Smooth muscle cell (in vitro differentiated cells): ENCODE data around the gene FERMT1. TPM values are rescaled to one million over a fixed set of nuclear protein-coding genes. Genes with fewer than 3 reads are reported as not detected.

Experiments
- DNase-seq: peaks from one replicate; lab custom pipeline; 2025; ENCODE audit not compliant: unreplicated experiment; lab: John Stamatoyannopoulos, UW
- H2AFZ ChIP-seq: fragments of 200-600 bp; sonication (generic); 2 replicates; pipeline ENCODE4 v1.6.0; 2016; ENCODE audit warnings: antibody characterized with exemption, low read depth, mild to moderate bottlenecking
- H3F3A ChIP-seq: fragments of 200-600 bp; sonication (generic); 2 replicates; pipeline ENCODE4 v1.6.0; 2017; ENCODE audit warnings: antibody characterized with exemption, low read depth
- H3K27ac ChIP-seq: fragments of 200-600 bp; sonication (generic); 2 replicates; pipeline ENCODE4 v1.5.1; 2016; ENCODE audit warnings: low read depth, mild to moderate bottlenecking
- H3K27me3 ChIP-seq: fragments of 200-600 bp; sonication (generic); 2 replicates; pipeline ENCODE4 v1.6.1; 2016; ENCODE audit warnings: low read depth, mild to moderate bottlenecking
- H3K36me3 ChIP-seq: fragments of 200-600 bp; sonication (generic); 2 replicates; pipeline ENCODE4 v1.5.1; 2016; ENCODE audit warnings: low read depth
- H3K4me1 ChIP-seq: fragments of 200-600 bp; sonication (generic); 2 replicates; pipeline ENCODE4 v1.5.1; 2016; ENCODE audit warnings: low read depth
- H3K4me2 ChIP-seq: fragments of 200-600 bp; sonication (generic); 2 replicates; pipeline ENCODE4 v1.6.0; 2016; ENCODE audit warnings: mild to moderate bottlenecking
- H3K4me3 ChIP-seq: fragments of 200-600 bp; sonication (generic); 2 replicates; pipeline ENCODE4 v1.5.1; 2016; ENCODE audit warnings: mild to moderate bottlenecking
- H3K79me2 ChIP-seq: fragments of 200-600 bp; sonication (generic); 2 replicates; pipeline ENCODE4 v1.6.0; 2016; ENCODE audit warnings: low read depth, mild to moderate bottlenecking
- H3K9ac ChIP-seq: fragments of 200-600 bp; sonication (generic); 2 replicates; pipeline ENCODE4 v1.6.0; 2016; ENCODE audit warnings: low read depth
- H3K9me3 ChIP-seq: fragments of 200-600 bp; sonication (generic); replicated peaks from 2 replicates; pipeline ENCODE4 v1.5.1; 2016; ENCODE audit warnings: low read depth
- H4K20me1 ChIP-seq: fragments of 200-600 bp; sonication (generic); 2 replicates; pipeline ENCODE4 v1.6.0; 2016; ENCODE audit warnings: low read depth
- WGBS: methylation state at CpG from one replicate; pipeline ENCODE4 v1.1.7; 2016; ENCODE audit warnings: low lambda C conversion rate; 5-methylcytosine and 5-hydroxymethylcytosine counted together
- polyA plus RNA-seq: library from polyadenylated mRNA; unstranded; fragments of >200 nt; fragmentation: Nextera tagmentation; extraction: Ambion mirVana; gene quantifications from 2 replicates; pipeline ENCODE4 v1.2.1, GENCODE V29; 2016
- total RNA-seq: library from RNA; depleted of rRNA; stranded (reverse); fragments of >200 nt; gene quantifications from 2 replicates; pipeline ENCODE4 v1.2.3, GENCODE V29; 2014
- TF ChIP-seq, protein P1 (sequence below): fragments of 200-600 bp; sonication (generic); IDR thresholded peaks from 2 replicates; pipeline ENCODE4 v1.5.1; 2017; ENCODE audit warnings: borderline replicate concordance, mild to moderate bottlenecking, antibody characterized with exemption; ENCODE audit not compliant: insufficient read depth, poor library complexity, severe bottlenecking

The FERMT1 gene
- total and polyA plus RNA-seq, 2 experiments from 2014 or later: 0.79 to 13.8 TPM

DNA sequence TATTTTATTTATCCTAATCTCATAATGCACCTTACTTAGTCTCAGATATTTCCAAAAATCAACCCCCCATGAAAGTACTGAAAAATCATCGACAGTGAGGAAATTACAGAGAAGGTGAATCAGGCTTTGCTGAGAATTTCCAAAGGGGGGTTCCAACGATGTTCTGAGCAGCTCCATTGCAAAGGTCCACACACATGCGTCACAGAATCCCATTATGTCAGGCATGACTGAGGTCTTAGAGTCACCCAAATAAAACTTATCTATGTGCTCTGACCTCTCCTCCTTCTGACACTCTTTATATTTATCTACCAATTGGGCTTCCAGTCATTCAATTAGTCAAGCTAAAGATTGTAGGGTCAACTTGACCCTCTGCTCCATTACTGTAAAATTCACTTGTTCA is 56.2 kb downstream of the FERMT1 start:
- no peak overlapping the region for H3K4me3 ChIP-seq
- no peaks in the 10 kb centered on the region for H3K79me2 ChIP-seq
- 93% methylated on average over 3 of the region's 3 CpGs for WGBS
- no peaks in the 10 kb centered on the region for H3K9me3 ChIP-seq
- H2AFZ ChIP-seq: no peak overlapping the region
- TF ChIP-seq, protein P1, sequence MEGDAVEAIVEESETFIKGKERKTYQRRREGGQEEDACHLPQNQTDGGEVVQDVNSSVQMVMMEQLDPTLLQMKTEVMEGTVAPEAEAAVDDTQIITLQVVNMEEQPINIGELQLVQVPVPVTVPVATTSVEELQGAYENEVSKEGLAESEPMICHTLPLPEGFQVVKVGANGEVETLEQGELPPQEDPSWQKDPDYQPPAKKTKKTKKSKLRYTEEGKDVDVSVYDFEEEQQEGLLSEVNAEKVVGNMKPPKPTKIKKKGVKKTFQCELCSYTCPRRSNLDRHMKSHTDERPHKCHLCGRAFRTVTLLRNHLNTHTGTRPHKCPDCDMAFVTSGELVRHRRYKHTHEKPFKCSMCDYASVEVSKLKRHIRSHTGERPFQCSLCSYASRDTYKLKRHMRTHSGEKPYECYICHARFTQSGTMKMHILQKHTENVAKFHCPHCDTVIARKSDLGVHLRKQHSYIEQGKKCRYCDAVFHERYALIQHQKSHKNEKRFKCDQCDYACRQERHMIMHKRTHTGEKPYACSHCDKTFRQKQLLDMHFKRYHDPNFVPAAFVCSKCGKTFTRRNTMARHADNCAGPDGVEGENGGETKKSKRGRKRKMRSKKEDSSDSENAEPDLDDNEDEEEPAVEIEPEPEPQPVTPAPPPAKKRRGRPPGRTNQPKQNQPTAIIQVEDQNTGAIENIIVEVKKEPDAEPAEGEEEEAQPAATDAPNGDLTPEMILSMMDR: no peak
- no peak overlapping the region for H3K27ac ChIP-seq
- no peaks in the 10 kb centered on the region for H3F3A ChIP-seq
- H4K20me1 ChIP-seq: no peaks in the 10 kb centered on the region
- H3K4me2 ChIP-seq: no peak overlapping the region
- H3K9ac ChIP-seq: no peak overlapping the region
- H3K36me3 ChIP-seq: no peaks in the 10 kb centered on the region
- H3K4me1 ChIP-seq: no peaks in the 10 kb centered on the region
- no peak for DNase-seq
- no peaks in the 10 kb centered on the region for H3K27me3 ChIP-seq

DNA sequence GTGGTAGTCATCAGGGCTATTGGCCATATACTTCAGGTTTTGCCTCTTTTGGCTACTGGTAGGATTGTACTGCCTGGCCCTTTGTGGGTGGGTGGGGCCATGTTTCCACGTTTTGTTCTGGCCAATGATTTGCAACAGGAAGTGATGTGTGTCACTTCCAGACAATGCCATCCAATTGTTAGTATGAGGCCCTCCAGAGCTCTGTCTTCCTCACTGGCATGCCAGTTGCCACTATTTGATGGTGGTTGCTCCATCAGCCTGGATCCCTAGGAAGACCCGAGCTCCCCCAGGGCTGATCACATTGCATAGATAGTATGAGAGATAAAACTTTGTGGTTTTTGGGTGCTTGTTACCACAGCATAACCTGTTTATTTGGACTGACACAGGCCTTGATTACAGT is 61.3 kb downstream of the FERMT1 start:
- Histone ChIP-seq H3K27ac (no peak overlapping the region), H3K4me1 (no peaks in the 10 kb centered on the region), H3K9me3 (no peaks in the 10 kb centered on the region), H3K9ac (no peak overlapping the region), H3K4me2 (no peak overlapping the region), H4K20me1 (no peaks in the 10 kb centered on the region), H3F3A (no peaks in the 10 kb centered on the region), H3K36me3 (no peaks in the 10 kb centered on the region), H3K79me2 (no peaks in the 10 kb centered on the region), H3K27me3 (no peaks in the 10 kb centered on the region), H3K4me3 (no peak overlapping the region), H2AFZ (no peak overlapping the region)
- TF ChIP-seq, protein P1: no peak
- no peak for DNase-seq
- 78% methylated on average over 2 of the region's 2 CpGs for WGBS

DNA sequence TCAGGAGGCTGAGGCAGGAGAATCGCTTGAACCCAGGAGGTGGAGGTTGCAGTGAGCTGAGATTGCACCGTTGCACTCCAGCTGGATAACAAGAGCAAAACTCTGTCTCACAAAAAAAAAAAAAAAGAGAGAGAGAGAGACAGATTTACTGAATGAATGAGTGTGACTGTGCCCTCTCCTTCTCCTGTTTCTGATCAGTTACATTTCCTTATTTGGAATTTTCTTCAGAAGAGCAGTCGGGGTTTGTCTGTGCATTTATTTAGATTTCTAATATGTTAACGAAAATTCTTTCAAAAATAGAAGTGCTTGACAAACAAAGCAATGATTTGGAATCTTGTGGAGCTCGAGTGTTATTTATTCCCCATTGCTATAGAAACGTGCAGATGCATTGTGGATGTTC is 62.6 kb downstream of the FERMT1 start:
- no peaks in the 10 kb centered on the region for H3F3A ChIP-seq
- no peaks in the 10 kb centered on the region for H3K79me2 ChIP-seq
- H3K36me3 ChIP-seq: no peaks in the 10 kb centered on the region
- no peak for DNase-seq
- no peaks in the 10 kb centered on the region for H4K20me1 ChIP-seq
- H3K4me3 ChIP-seq: no peak overlapping the region
- H3K9ac ChIP-seq: no peak overlapping the region
- H2AFZ ChIP-seq: no peak overlapping the region
- H3K4me1 ChIP-seq: no peaks in the 10 kb centered on the region
- H3K27ac ChIP-seq: no peak overlapping the region
- H3K9me3 ChIP-seq: no peaks in the 10 kb centered on the region
- TF ChIP-seq, protein P1: no peak
- H3K4me2 ChIP-seq: no peak overlapping the region
- H3K27me3 ChIP-seq: no peaks in the 10 kb centered on the region
- 81% methylated on average over 6 of the region's 6 CpGs for WGBS

DNA sequence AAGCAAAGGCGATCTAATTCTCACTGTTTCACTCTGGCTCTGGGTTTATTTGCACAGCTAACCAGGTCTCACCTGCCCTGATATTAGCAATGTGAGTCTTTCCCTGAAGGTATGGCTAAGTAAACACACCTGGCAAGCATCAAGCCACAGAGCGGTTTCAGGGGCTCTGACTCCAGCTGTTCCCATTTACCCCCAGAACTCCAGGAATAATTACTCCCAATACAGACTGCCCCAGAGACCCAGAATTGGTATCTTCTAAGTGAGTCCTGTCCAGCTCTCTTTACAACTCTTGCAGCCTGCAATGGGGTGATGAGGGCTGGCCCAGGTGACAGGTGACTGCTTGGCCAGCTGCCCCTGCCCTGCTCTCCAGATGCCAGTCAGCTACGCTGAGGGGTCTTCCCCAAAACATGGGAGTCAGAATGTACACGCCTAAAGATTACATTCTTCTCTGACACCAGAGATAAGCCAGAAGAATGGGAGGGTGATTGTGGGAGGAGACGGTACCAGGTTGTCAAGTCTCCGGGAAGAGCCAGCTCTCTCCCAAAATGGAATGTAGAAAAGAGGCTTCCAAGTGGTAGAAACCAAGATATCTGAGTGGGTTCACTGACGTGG is 64.0 kb downstream of the FERMT1 start:
- TF ChIP-seq, protein P1: no peak
- H3K27me3 ChIP-seq: no peaks in the 10 kb centered on the region
- H3K9ac ChIP-seq: no peak overlapping the region
- H3K36me3 ChIP-seq: no peaks in the 10 kb centered on the region
- peaks cover 6% of the 10 kb centered on the region for H3K4me1 ChIP-seq
- no peaks in the 10 kb centered on the region for H3K9me3 ChIP-seq
- whole genome bisulfite sequencing: 29% methylated on average over 7 of the region's 7 CpGs
- H3K4me3 ChIP-seq: no peak overlapping the region
- no peaks in the 10 kb centered on the region for H3F3A ChIP-seq
- no peaks in the 10 kb centered on the region for H3K79me2 ChIP-seq
- H4K20me1 ChIP-seq: no peaks in the 10 kb centered on the region
- H3K4me2 ChIP-seq: no peak overlapping the region
- no peak overlapping the region for H2AFZ ChIP-seq
- no peak overlapping the region for H3K27ac ChIP-seq
- DNase-seq: no peak
